OCI-LY7 (cell line): ENCODE data around the gene SPRED2.

Experiments
- CTCF ChIP-seq: fragments of 200-600 bp; sonication (generic); conservative IDR thresholded peaks from 2 replicates; pipeline ENCODE4 v1.5.1; 2014; ENCODE audit warnings: mild to moderate bottlenecking, antibody characterized with exemption, low read length, moderate library complexity, mixed read lengths
- EZH2phosphoT487 ChIP-seq: fragments of 200-600 bp; sonication (generic); IDR thresholded peaks from 2 replicates; pipeline ENCODE4 v1.6.1; 2018; ENCODE audit warnings: low read depth, borderline replicate concordance, mild to moderate bottlenecking, mixed run types, antibody characterized with exemption, low read length, moderate library complexity, mixed read lengths

GRCh38 chr2:65378290-65378689 is 54.1 kb downstream of the SPRED2 start:
- TF ChIP-seq CTCF = no peak
- no peak for TF ChIP-seq EZH2phosphoT487
